GM08714 (cell line): ENCODE measurements around the gene GNG12.

Experiments used
- H3K4me3 ChIP-seq: fragments of 200-500 bp; sonication (Bioruptor generic); 2 replicates; pipeline ENCODE4 v1.5.1; 2014; ENCODE audit warnings: mild to moderate bottlenecking, low read length, inconsistent platforms
- ZNF274 ChIP-seq: IDR thresholded peaks from 2 replicates; pipeline ENCODE4 v1.6.1; 2012; ENCODE audit warnings: mild to moderate bottlenecking, low read depth, low read length

Gene GNG12

DNA sequence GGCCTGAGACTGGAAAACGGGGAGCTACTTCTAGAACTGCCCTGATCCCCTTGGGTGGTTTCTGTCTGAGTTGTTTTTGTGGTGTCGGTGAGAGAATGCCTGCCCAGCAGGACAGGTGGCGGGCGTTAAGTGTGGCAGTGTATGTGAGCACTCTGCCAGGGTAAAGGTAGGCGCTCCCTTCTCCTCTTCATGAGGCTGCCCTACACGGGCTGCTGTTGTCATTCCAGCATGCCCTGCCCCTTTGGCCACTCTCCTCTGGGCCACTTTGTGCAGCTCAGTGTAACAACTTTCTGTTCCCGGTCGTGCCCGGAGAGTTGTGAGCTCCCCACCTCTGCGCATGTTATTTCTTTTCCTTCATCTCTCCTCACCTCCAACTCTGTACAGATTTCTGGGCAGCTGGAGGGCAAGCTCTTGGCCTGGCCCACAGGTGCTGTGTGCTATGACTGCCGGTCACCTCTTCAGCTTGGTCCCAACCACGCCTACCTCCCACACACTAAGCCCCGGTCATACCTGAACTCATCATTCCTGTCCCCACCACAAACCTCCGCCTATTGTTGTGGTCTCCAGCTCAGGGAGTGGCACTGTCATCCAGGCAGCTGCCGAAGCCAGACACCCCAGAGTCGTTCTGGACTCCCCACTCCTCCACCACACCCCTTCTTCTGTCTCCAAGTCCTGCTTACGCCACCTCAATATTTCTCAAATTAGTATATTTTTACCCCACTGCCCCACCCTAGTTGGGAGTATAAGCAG, 79.3 kb downstream of the GNG12 start:
- H3K4me3 ChIP-seq = no peak overlapping the region
- TF ChIP-seq ZNF274 = no peak

GRCh38 chr1:67752306-67752705, 81.0 kb downstream of the GNG12 start:
- TF ChIP-seq ZNF274 = no peak
- no peak overlapping the region for H3K4me3 ChIP-seq

GRCh38 chr1:67750691-67751054, 82.6 kb downstream of the GNG12 start:
- no peak overlapping the region for H3K4me3 ChIP-seq

GRCh38 chr1:67749844-67750690, 83.2 kb downstream of the GNG12 start:
- H3K4me3 ChIP-seq = no peak overlapping the region; the same call in 1 of the 2 replicates
- TF ChIP-seq ZNF274 = no peak

More at GRCh38 chr1:67750691-67751054, 82.6 kb downstream of the GNG12 start:
- TF ChIP-seq ZNF274 = no peak

- no peak for TF ChIP-seq ZNF274
- H3K4me3 ChIP-seq = no peak overlapping the region; the same call in 1 of the 2 replicates
Measured at GRCh38 chr1:67749263-67749843, 83.9 kb downstream of the GNG12 start.

DNA sequence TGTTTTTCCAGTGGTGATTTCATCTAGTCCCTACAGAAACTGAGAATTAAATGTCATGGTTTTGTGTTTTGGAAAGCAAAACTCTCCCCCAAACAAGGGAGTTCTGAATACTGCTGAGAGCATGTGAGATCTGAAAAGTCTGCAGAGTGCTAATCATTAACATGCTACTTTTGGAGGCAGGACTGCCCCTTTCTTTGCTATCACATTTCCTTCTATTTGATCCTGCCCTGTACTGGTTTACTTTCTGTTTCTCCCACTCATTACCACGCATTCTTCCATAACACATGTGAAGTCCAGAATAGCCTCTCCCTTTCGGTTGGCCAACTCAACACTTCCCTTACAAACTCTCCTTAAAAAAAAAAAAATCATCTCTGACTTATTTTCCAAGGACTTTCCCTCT, 84.6 kb downstream of the GNG12 start:
- TF ChIP-seq ZNF274 = no peak
- no peak overlapping the region; the same call in 1 of the 2 replicates for H3K4me3 ChIP-seq

DNA sequence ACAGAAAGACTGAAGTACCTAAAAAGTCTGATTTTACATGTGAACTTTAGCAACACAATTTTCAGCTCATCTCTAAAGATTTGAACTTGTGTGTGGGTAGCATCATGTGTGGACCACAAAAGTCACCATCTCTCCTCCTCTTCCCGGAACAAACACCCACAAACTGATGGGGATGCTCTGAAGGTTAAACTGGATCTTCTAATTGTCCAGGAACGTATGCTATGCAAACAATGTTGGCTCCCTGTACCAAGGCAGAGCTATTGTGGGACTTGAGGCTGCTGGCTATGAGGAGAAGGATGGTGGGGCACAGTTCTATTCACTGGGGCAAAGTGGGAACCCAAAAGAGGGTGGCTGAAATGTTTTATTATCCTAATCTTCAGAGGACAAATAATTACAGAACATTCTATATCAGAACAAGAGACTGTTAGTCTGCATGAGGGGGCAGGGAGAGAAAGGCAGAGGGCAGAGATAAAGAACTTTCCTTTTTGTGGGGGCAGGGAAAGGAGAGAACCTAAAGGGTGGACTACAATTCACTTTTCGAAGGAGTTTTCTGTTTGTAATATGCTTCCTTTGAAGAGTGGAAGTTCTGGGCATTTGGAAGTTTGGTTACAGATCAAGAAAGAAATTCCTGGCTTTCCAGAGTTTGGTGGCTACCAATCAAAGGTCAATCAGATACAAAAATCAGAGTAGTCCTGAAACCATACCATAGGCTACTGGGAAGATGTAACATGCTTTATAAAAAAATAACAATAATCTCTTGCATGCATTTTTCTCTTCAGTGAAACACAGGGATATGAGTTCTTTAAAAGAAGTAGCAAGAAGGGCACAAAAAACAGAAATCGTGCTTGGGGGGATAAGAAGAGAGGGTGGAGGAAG, 85.4 kb downstream of the GNG12 start:
- H3K4me3 ChIP-seq = no peak overlapping the region; the same call in 1 of the 2 replicates
- TF ChIP-seq ZNF274 = no peak

DNA sequence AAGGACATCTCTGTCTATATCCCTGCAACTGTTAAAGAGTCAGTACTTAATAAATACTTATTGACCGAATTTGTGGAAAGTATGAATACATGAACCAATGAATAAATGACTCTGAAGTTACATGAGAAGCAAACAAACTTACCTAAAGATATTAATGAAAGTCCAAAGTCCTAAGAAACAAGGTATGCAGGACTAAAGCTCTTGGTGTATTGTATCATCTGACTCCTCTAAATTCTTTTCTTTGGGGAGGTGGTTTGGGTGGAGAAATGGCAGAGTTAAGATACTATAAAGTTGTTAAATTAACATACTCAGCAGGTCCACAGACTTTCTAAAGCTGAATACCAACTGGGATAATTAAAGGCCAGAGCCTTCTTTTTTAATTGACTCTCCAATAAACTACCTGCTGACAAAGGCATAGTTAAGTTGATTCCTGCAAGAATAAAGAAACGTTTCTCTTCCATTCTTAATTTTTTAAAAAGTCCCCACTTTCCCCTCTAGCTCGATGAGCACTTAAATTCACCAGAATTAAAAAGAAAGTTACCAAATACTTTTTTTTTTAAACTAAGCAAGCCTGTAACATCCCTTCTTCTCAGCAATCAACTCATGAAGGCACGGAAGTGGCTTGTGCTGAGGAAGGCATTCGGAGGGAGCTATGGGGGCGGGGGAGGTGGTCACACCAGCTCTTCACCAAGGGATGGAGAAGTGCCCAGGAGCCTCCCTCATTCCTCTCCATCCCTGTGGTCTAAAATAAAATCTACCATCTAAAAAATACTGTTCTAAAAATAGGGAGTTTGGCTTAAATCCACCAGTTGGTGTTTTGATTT, 87.2 kb downstream of the GNG12 start:
- no peak for TF ChIP-seq ZNF274
- no peak overlapping the region for H3K4me3 ChIP-seq

DNA sequence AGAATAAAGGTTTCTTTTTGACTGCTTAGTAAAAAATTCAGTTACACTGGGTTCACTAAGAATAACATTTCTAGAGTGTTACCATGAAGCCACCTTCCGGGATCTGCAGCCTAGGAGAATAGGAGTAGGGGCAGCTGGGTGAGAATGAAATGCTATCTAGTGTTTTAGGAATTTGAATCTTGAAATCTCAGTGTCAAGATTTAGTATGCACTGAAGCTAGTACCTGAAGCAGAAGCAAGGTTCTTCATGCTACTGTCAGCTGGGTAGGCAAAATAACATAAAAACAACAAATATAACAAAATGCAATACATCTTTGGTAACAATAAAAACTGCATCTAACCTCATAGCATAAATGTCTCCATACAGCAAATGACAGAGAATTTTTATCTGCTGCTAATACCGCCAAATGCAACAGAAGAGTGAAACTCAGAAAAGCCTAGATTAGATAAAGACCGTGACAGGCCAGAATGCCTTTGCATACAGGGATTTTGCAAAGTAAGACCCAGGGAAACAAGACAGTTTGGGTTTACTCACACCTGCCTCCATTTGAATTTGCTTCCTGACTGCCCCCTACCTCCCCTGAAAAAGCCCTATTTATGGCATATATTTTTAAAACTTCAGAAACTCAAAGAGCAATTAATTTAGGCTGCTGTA, 90.1 kb downstream of the GNG12 start:
- no peak overlapping the region for H3K4me3 ChIP-seq

GRCh38 chr1:67741736-67742135, 91.5 kb downstream of the GNG12 start:
- H3K4me3 ChIP-seq = no peak overlapping the region
- no peak for TF ChIP-seq ZNF274

More for the DNA sequence above, 90.1 kb downstream of the GNG12 start:
- no peak for TF ChIP-seq ZNF274

DNA sequence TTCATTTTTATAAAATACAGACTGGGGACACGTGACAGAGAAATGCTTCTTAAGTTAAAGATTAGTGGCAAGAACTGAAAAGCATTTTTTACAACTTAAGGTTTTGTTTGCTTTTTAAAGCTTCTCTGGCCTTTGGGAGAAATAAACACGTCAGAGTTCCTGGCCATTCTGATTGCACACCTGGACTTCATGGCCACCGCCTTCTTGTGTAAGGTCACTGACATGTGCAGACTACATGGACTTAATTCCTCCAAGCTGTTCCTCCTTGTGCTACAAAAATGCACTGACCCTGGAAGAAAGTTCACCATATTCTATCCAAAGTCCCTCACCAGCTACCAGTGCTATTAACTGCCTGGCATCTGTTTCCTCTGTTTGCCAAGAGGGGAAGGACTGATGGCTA, 92.1 kb downstream of the GNG12 start:
- no peak for TF ChIP-seq ZNF274
- H3K4me3 ChIP-seq = no peak overlapping the region

DNA sequence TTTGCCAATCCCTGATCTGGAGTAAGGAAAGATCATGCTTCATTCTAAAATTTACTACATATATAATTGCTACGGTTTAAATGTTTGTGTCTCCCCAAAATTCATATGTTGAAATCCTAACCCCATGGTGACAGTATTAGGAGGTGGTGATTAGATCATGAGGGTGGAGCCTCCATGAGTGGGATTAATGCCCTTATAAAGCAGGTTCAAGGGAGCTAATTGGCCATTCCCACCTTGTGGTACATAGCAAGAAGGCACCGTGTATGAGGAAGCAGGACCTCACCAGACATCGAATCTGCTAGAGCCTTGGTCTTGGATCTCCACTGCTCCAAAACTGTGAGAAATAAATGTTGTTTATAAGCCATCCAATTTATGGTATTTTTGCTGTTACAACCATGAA, 92.7 kb downstream of the GNG12 start:
- no peak overlapping the region for H3K4me3 ChIP-seq
- no peak for TF ChIP-seq ZNF274
